ENCODE data around the gene ADAR. TPM values are rescaled to one million over a fixed set of nuclear protein-coding genes. Genes with fewer than 3 reads are reported as not detected.

ADAR gene
- total and polyA plus RNA-seq, 2 experiments from 2014 or later, result 96.4 to 188 TPM

- no peak for TF ChIP-seq ETS1 (IDR thresholded peaks at IDR 0.05)
- TF ChIP-seq ZNF462 (CRISPR knock-in tag; IDR thresholded peaks at IDR 0.05), result no peak
Observed at GRCh38 chr1:154556422-154556821, 51.6 kb downstream of the ADAR start (continued).

GRCh38 chr1:154553056-154554030 lies 54.6 kb downstream of the ADAR start:
- Mint-ChIP-seq H3K4me1 (peaks cover 22% of the 10 kb centered on the region; the same call in 2 of the 3 replicates), H3K27ac (no peak overlapping the region), H3K27me3 (ENCODE audit: insufficient read depth, low read depth, poor library complexity) (peaks cover 3% of the 10 kb centered on the region), H3K36me3 (ENCODE audit: low read depth) (peaks cover 78% of the 10 kb centered on the region), H3K4me3 (no peak overlapping the region), H3K9me3 (no peaks in the 10 kb centered on the region)
- no peak for ATAC-seq
- peaks cover 16% of the 10 kb centered on the region for H3K4me1 ChIP-seq (ENCODE audit: insufficient read depth)
- TF ChIP-seq ZNF114 (CRISPR knock-in tag; IDR thresholded peaks at IDR 0.05), result no peak
- no peak for TF ChIP-seq REST (IDR thresholded peaks at IDR 0.05; ENCODE audit: unreplicated experiment)
- TF ChIP-seq CREB1 (CRISPR knock-in tag; IDR thresholded peaks at IDR 0.05; ENCODE audit: low read depth), result no peak
- no peak for TF ChIP-seq CTCF (conservative IDR thresholded peaks at IDR 0.05; ENCODE audit: low read depth in 2 of 2)
- H4K20me1 ChIP-seq (replicated peaks; ENCODE audit: insufficient read depth), result peaks cover 49% of the 10 kb centered on the region
- H2AFZ ChIP-seq, result no peak overlapping the region
- H3F3A ChIP-seq (replicated peaks; ENCODE audit: low read depth), result peaks cover 4% of the 10 kb centered on the region; the same call in 1 of the 2 replicates
- no peak overlapping the region for H3K27ac ChIP-seq (ENCODE audit: low read depth)
- H3K4me3 ChIP-seq, result no peak overlapping the region
- H3K9me2 ChIP-seq (ENCODE audit: insufficient read depth), result no peaks in the 10 kb centered on the region
- no peaks in the 10 kb centered on the region for H3K27me3 ChIP-seq (ENCODE audit: insufficient read depth)
- peaks cover 27% of the 10 kb centered on the region for H3K79me2 ChIP-seq (replicated peaks; ENCODE audit: insufficient read depth)
- peaks cover 58% of the 10 kb centered on the region for H3K36me3 ChIP-seq (ENCODE audit: insufficient read depth)
- no peak for DNase-seq (ENCODE audit: low spot score)
- no peak overlapping the region for H3K4me2 ChIP-seq

Measured in GM23338 (cell line).